Measurements from ENCODE around the gene TTC7B. TPM values are rescaled to one million over a fixed set of nuclear protein-coding genes. Genes with fewer than 3 reads are reported as not detected.

The TTC7B gene
- total RNA-seq, 1 experiment from 2014 or later: 9.6 TPM

GRCh38 chr14:90739318-90740068, 76.7 kb downstream of the TTC7B start:
- no peak for DNase-seq
- H3K4me3 Mint-ChIP-seq (ENCODE audit: low read depth, unreplicated experiment): no peak overlapping the region
- CTCF ChIA-PET: no interaction called here
- TF ChIP-seq CTCF (IDR thresholded peaks at IDR 0.05; ENCODE audit: unreplicated experiment): no peak
- no peaks in the 10 kb centered on the region for H3K4me1 Mint-ChIP-seq (ENCODE audit: low read depth, unreplicated experiment)
- H3K9me3 Mint-ChIP-seq (ENCODE audit: low read depth, unreplicated experiment): no peaks in the 10 kb centered on the region
- no peak overlapping the region for H3K27ac Mint-ChIP-seq (ENCODE audit: unreplicated experiment)
- H3K27me3 Mint-ChIP-seq (ENCODE audit: unreplicated experiment): no peaks in the 10 kb centered on the region
- no TSS peak for BruUV-seq (replicated peaks)
- intact Hi-C loops (cut with micrococcal nuclease; ENCODE audit: unreplicated experiment): no loop called here
- no peaks in the 10 kb centered on the region for H3K36me3 Mint-ChIP-seq (ENCODE audit: insufficient read depth, unreplicated experiment)

DNA sequence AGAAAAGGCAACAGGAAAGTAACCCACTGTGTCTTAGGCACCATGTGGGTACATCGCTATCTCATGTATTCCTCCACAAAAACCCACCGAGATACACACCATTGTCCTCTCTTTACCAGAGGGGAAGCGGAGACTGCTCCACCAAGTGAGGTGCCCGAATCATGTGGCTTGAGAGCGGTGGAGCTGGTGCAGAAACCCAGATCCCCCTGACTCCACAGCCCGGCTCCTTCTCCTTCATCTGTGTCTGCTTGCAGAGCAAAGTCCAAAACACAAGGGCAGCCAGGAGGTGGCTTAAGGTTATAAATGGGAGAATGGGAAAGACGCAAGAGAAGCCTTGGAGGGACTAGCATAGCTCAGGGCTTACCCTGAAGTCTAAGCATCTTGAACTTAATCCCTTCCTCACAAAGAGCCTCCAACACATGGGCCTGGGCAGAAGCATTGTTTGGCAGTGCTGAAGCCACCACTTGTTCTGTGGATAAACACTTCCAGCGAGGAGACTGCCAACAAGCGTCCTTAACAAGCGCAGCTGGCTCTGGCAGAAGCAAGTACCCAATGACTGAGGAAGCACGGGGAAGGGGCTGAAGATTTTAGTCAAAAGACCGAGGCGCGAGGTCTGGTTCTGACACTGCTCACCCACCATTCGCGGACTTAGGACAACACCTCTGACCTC, 83.0 kb downstream of the TTC7B start:
- DNase-seq: no peak
- Mint-ChIP-seq H3K4me3 (ENCODE audit: low read depth, unreplicated experiment) (no peak overlapping the region), H3K27ac (ENCODE audit: unreplicated experiment) (no peak overlapping the region), H3K4me1 (ENCODE audit: low read depth, unreplicated experiment) (no peaks in the 10 kb centered on the region), H3K36me3 (ENCODE audit: insufficient read depth, unreplicated experiment) (no peaks in the 10 kb centered on the region), H3K9me3 (ENCODE audit: low read depth, unreplicated experiment) (no peaks in the 10 kb centered on the region), H3K27me3 (ENCODE audit: unreplicated experiment) (no peaks in the 10 kb centered on the region)
- CTCF ChIA-PET: interaction anchor here (0.6 kb wide), 1 partner anchor 716 kb away, joined by 3 read pairs; no protein-coding TSS in a partner anchor
- no peak for TF ChIP-seq CTCF (IDR thresholded peaks at IDR 0.05; ENCODE audit: unreplicated experiment)
- no TSS peak for BruUV-seq (replicated peaks)
- intact Hi-C loops (cut with micrococcal nuclease; ENCODE audit: unreplicated experiment): no loop called here

DNA sequence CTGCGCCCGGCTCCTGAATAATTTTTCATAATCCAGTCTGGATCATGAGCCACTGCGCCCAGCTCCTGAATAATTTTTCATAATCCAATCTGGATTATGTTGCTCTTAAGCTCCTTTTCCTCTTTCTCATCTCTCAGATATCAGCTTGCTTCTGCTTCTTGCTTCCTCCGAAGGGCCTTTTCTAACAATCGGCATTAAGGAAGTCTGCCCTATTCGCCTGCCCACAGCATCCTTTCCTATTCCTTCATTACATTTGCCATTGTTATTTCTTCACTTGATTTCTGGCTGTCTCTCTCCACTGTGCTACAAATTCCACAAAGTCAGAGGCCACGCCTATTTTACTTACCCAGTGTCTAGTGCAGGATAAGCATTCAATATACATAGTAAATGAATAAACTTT, 83.5 kb downstream of the TTC7B start:
- no peaks in the 10 kb centered on the region for H3K4me1 Mint-ChIP-seq (ENCODE audit: low read depth, unreplicated experiment)

GRCh38 chr14:90732139-90732538, 84.1 kb downstream of the TTC7B start:
- Mint-ChIP-seq H3K27ac (ENCODE audit: unreplicated experiment) (no peak overlapping the region), H3K36me3 (ENCODE audit: insufficient read depth, unreplicated experiment) (no peaks in the 10 kb centered on the region), H3K27me3 (ENCODE audit: unreplicated experiment) (no peaks in the 10 kb centered on the region), H3K4me3 (ENCODE audit: low read depth, unreplicated experiment) (no peak overlapping the region), H3K4me1 (ENCODE audit: low read depth, unreplicated experiment) (peaks cover under 1% of the 10 kb centered on the region), H3K9me3 (ENCODE audit: low read depth, unreplicated experiment) (no peaks in the 10 kb centered on the region)
- TF ChIP-seq CTCF (IDR thresholded peaks at IDR 0.05; ENCODE audit: unreplicated experiment): no peak
- no TSS peak for BruUV-seq (replicated peaks)
- DNase-seq: no peak
- intact Hi-C loops (cut with micrococcal nuclease; ENCODE audit: unreplicated experiment): no loop called here
- CTCF ChIA-PET: no interaction called here

More for the DNA sequence above, 83.5 kb downstream of the TTC7B start:
- Mint-ChIP-seq H3K36me3 (ENCODE audit: insufficient read depth, unreplicated experiment) (no peaks in the 10 kb centered on the region), H3K9me3 (ENCODE audit: low read depth, unreplicated experiment) (no peaks in the 10 kb centered on the region), H3K27me3 (ENCODE audit: unreplicated experiment) (no peaks in the 10 kb centered on the region), H3K27ac (ENCODE audit: unreplicated experiment) (no peak overlapping the region), H3K4me3 (ENCODE audit: low read depth, unreplicated experiment) (no peak overlapping the region)
- no peak for DNase-seq
- intact Hi-C loops (cut with micrococcal nuclease; ENCODE audit: unreplicated experiment): no loop called here
- no TSS peak for BruUV-seq (replicated peaks)
- CTCF ChIA-PET: interaction anchor here (0.6 kb wide), 1 partner anchor 715 kb away, joined by 3 read pairs; no protein-coding TSS in a partner anchor
- TF ChIP-seq CTCF (IDR thresholded peaks at IDR 0.05; ENCODE audit: unreplicated experiment): no peak

All from Calu3 (cell line).